NCI-H1417 (cell line): ENCODE measurements around the gene SPANXN1.
"Not testable (repeated sequence)": the region's sequence is repeated elsewhere in the genome, so short reads cannot be mapped to it uniquely, and the experiment has no call there.

Experiments used
- DNase-seq, 3 experiments: peaks; one replicate each; lab custom pipeline; 2025; lab: John Stamatoyannopoulos, UW

SPANXN1 gene, protein sequence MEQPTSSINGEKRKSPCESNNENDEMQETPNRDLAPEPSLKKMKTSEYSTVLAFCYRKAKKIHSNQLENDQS

GRCh38 chrX:145247203-145247602, at the start of gene SPANXN1:
TSS of gene SPANXN1 (plus strand) at chrX:145247503. CDS start at chrX:145247587, 84 bp downstream.
- DNase-seq, result not testable (repeated sequence)

GRCh38 chrX:145199078-145199477, 48.2 kb upstream of the SPANXN1 start:
- no peak for DNase-seq

DNA sequence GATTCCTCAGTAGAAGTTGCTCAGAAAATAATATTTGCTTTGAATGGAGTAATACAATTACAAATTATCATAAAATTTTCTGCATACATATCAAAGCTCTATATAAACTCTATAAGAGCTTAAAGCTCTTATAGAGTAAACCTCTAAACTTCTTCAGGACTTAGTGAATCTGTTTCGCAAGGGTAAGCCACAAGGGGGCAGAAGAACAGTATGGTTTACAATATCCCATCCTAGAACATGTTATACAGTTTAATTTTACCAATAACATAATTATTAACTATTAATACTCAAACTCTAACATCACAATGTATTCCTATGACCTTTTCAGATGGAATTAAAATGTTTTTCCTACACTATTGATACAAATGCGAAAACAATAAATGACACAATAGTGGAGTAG, 33.8 kb upstream of the SPANXN1 start:
- DNase-seq, result peak in 1 of 3 experiments; percentile 43

DNA sequence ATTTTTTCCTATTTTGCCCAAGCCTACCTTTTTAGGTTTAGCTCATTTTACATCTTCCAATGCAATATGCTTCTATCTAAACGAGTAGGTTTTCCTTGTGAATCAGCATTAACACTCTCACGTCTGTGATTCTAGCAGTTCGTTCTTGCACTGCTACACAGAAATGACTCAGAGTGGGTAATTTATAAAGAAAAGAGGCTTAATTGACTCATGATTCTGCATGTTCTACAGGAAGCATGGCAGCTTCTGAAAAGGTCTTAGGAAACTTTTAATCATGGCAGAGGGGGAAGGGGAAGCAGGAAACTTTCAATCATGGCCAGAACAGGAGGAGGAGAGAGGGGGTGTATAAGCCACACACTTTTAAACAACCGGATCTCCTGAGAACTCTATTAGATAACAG, 44.9 kb downstream of the SPANXN1 start:
- DNase-seq, result no peak
